Psoas muscle (tissue), 8 donors: ENCODE data around the gene DYRK2. TPM values are rescaled to one million over a fixed set of nuclear protein-coding genes. Genes with fewer than 3 reads are reported as not detected.

ENCODE experiments used
- ATAC-seq, 4 donors: fragments of 200-7000 bp; cut with Tn5 transposase; one replicate each; pipeline ENCODE4 v1.9.1; 2020; ENCODE audit warnings: moderate library complexity in 3 of 4, mild to moderate bottlenecking in 2 of 4
- DNase-seq, 2 donors: peaks; one replicate each; pipeline ENCODE4 v3.0.0-alpha.2; 2020
- H3K27ac ChIP-seq: fragments of 200-600 bp; one replicate; pipeline ENCODE4 v1.8.0; 2022
- H3K27me3 ChIP-seq, 3 donors: fragments of 200-600 bp in 1 of 3; one replicate each; pipeline versions ENCODE4 v1.6.1 to v1.8.0; 2013 to 2022; ENCODE audit warnings: low read length in 2 of 3, mild to moderate bottlenecking in 2 of 3, moderate library complexity in 1 of 3; ENCODE audit not compliant: insufficient read depth in 3 of 3
- H3K36me3 ChIP-seq, 2 donors: fragments of 200-600 bp in 1 of 2; one replicate each; pipeline versions ENCODE4 v1.6.1 to v1.8.0; 2013 to 2022; ENCODE audit warnings: low read depth in 1 of 2, mild to moderate bottlenecking in 1 of 2, moderate library complexity in 1 of 2; ENCODE audit not compliant: insufficient read depth in 1 of 2
- H3K4me1 ChIP-seq: fragments of 200-600 bp; one replicate; pipeline ENCODE4 v1.8.0; 2022
- H3K4me3 ChIP-seq: fragments of 200-600 bp; one replicate; pipeline ENCODE4 v1.8.0; 2022; ENCODE audit warnings: mild to moderate bottlenecking
- H3K9me3 ChIP-seq: fragments of 200-600 bp; one replicate; pipeline ENCODE4 v1.8.0; 2022
- CTCF ChIP-seq: fragments of 200-600 bp; IDR thresholded peaks from one replicate; pipeline ENCODE4 v1.8.0; 2022; ENCODE audit warnings: antibody characterized with exemption
- WGBS, 3 donors: extraction: QIAGEN DNeasy Blood & Tissue Kit; methylation state at CpG; one replicate each; pipeline versions ENCODE4 v1.1.6 to v1.1.7; 2013; 5-methylcytosine and 5-hydroxymethylcytosine counted together
- intact Hi-C, 2 donors: fragments of 100-400 bp; cut with DNase I; formaldehyde crosslinking; loops; one replicate each; pipeline versions ENCODE4 v1.11.0 to v1.14.2; 2022
- polyA plus RNA-seq, 3 donors: library from polyadenylated mRNA; stranded (reverse); fragments of 200-250 nt; gene quantifications; one replicate each; pipeline ENCODE4 v1.2.3, GENCODE V29; 2013
- total RNA-seq, 4 donors: library from RNA; stranded (reverse); fragmentation: NEBNext Ultra II Directional in 2 of 4; extraction: Animal tissue kit (Norgen Biotek cat#: 25700) in 2 of 4; gene quantifications; one replicate each; pipeline versions ENCODE4 v1.2.1 to v1.2.4, GENCODE V29; 2021 to 2023
- donor health status: healthy with polysubstance abuse.
- donor health status: DM: no; HTN: no; CAD: no; lungs with moderate emphysema.
- donor health status: Bipolar disorder and iron deficiency.
- donor health status: healthy.
- donor health status: DM: yes; HTN: yes; CAD: no.
- donor health status: DM: no; HTN: no; CAD: no.
- donor health status: DM: no; HTN: no; CAD: no.
- donor health status: DM: yes; HTN: yes; CAD: no.

The DYRK2 gene
- total and polyA plus RNA-seq, 7 donors: 2.8 to 46.4 (median 11.0) TPM

- Histone ChIP-seq H3K9me3 (no peaks in the 10 kb centered on the region), H3K27ac (no peak overlapping the region), H3K4me1 (no peaks in the 10 kb centered on the region), H3K27me3 (no peaks in the 10 kb centered on the region), H3K4me3 (no peak overlapping the region), H3K36me3 (no peaks in the 10 kb centered on the region)
- intact Hi-C loops: no loop called here
- no peak for TF ChIP-seq CTCF
- ATAC-seq: no peak
- WGBS, 3 donors: 58 to 66% (median 62%) methylated on average over 3 of the region's 3 CpGs
- no peak for DNase-seq
These were observed 35.5 kb upstream of the DYRK2 start for GRCh38 chr12:67613040-67613439.

- 64 to 77% (median 69%) methylated on average over 3 of the region's 3 CpGs for WGBS, 3 donors
- no peak for DNase-seq
- ATAC-seq: no peak
- Histone ChIP-seq H3K4me3 (no peak overlapping the region), H3K4me1 (peaks cover 5% of the 10 kb centered on the region), H3K27me3 (no peaks in the 10 kb centered on the region), H3K36me3 (no peaks in the 10 kb centered on the region), H3K27ac (no peak overlapping the region), H3K9me3 (no peaks in the 10 kb centered on the region)
- intact Hi-C loops: no loop called here
- no peak for TF ChIP-seq CTCF
These were observed 30.9 kb upstream of the DYRK2 start for GRCh38 chr12:67617629-67618028.

- no peaks in the 10 kb centered on the region for H3K27me3 ChIP-seq
- H3K9me3 ChIP-seq: no peaks in the 10 kb centered on the region
- TF ChIP-seq CTCF: no peak
- H3K4me3 ChIP-seq: no peak overlapping the region
- WGBS, 3 donors: 93 to 97% (median 94%) methylated on average over 3 of the region's 3 CpGs
- DNase-seq (no peak), ATAC-seq (no peak)
- H3K36me3 ChIP-seq: no peaks in the 10 kb centered on the region
- H3K27ac ChIP-seq: no peak overlapping the region
- peaks cover 5% of the 10 kb centered on the region for H3K4me1 ChIP-seq
- intact Hi-C loops: no loop called here
These were observed 30.2 kb upstream of the DYRK2 start for GRCh38 chr12:67618303-67618702.

- 91 to 97% (median 96%) methylated on average over 1 of the region's 1 CpG for WGBS, 3 donors
- ATAC-seq (no peak), DNase-seq (no peak)
- intact Hi-C loops: no loop called here
- Histone ChIP-seq H3K27me3 (no peaks in the 10 kb centered on the region), H3K4me3 (no peak overlapping the region), H3K9me3 (no peaks in the 10 kb centered on the region), H3K27ac (no peak overlapping the region), H3K36me3 (no peaks in the 10 kb centered on the region), H3K4me1 (peaks cover 5% of the 10 kb centered on the region)
- TF ChIP-seq CTCF: no peak
These were observed 27.4 kb upstream of the DYRK2 start for GRCh38 chr12:67621112-67621511.

GRCh38 chr12:67621926-67622325 is 26.6 kb upstream of the DYRK2 start:
- ATAC-seq: peak; percentile 37 to 75 (median 68)

More at GRCh38 chr12:67621926-67622325, 26.6 kb upstream of the DYRK2 start:
- Histone ChIP-seq H3K9me3 (no peaks in the 10 kb centered on the region), H3K27me3 (no peaks in the 10 kb centered on the region), H3K4me1 (peaks cover 5% of the 10 kb centered on the region), H3K36me3 (no peaks in the 10 kb centered on the region), H3K27ac (no peak overlapping the region), H3K4me3 (no peak overlapping the region)
- no peak for TF ChIP-seq CTCF
- intact Hi-C loops: no loop called here
- no peak for DNase-seq
- WGBS, 3 donors: 47 to 55% (median 48%) methylated on average over 4 of the region's 4 CpGs
